GM19467 (cell line): Measurements from ENCODE around the gene YIF1B.

Source experiments
- ATAC-seq: cut with Tn5 transposase; IDR thresholded peaks from one replicate; pipeline ENCODE4 v1.9.1; 2021; ENCODE audit warnings: mild to moderate bottlenecking, moderate library complexity; ENCODE audit not compliant: unreplicated experiment

YIF1B gene

GRCh38 chr19:38335949-38336637 is 20.3 kb upstream of the YIF1B start:
- ATAC-seq, result peak; percentile 69

- no peak for ATAC-seq
These were observed 17.5 kb upstream of the YIF1B start for GRCh38 chr19:38333245-38333644.

DNA sequence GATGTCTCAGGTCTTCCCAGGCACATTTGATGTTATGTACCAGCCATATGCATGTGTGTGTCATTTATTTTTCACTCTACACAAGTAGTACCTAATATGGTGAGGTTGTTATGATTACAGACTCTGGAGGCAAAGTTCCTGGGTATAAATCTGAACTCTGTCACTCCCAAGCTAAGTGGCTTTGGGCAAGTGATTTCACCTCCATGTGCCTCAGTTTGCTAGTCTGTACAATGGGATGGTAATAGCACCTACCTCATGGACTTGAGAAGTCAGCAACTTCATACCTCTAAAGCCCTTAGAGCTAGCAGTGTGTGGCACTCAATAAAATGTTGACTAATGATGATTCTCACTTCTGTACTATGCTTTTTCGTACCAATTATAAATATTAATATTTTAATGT is 16.0 kb upstream of the YIF1B start:
- no peak for ATAC-seq

DNA sequence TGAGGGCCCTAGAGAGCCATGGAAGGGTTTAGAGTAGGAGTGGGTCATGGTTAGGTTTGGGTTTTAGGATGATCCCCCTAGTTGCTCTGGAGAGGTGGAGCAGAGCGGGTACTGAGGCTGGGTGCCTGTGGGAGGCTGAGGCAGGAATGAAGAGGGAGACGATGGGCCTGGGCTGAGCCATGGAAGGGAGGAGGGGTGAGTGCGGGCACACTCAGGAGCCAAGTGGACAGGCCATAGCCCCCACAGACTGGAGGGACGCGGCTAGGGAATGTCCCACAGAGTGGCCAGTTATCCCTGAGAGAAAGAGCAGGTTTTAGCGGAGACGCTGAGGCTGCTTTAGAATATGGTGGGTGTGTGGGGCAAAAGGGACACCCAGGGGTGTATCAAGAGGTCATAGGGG is 13.9 kb upstream of the YIF1B start:
- ATAC-seq, result no peak

- no peak for ATAC-seq
These were observed 10.8 kb upstream of the YIF1B start for GRCh38 chr19:38326591-38326990.

DNA sequence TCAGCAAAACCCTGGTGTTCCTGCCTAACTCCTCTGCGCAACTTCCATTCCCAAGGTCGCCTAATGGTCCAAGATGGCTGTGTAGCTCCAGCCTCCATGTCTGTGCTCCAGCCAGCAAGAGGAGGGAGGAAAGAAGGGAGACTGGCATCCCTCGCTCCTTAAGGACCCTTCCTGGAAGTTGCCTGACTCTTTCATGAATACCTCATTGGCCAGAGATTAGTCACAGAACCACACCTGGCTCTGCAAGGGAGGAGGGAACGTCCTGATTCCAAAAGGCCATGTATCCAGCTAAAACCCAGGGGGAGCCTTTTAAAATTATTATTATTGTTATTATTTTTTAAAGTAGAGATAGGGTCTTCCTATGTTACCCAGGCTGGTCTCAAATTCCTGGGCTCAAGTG is 8.7 kb upstream of the YIF1B start:
- no peak for ATAC-seq

DNA sequence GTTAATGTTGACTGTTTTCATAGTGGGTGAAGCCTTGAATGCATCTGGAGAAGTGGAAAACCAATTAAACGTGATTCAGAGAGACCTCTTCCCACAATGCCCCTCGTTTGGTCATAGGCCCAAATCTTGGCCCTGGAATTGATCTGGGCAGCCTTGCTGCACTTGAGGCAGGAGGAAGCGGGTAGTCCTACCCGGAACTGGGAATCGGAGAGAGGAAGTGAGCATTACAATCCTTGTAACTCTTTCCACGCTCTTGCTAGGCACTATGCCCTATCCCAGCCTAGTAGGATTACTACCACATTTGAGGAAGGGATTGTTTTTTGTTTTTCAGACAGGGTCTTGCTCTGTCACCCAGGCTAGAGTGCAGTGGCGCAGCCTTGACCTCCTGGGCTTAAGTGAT is 7.5 kb upstream of the YIF1B start:
- no peak for ATAC-seq

DNA sequence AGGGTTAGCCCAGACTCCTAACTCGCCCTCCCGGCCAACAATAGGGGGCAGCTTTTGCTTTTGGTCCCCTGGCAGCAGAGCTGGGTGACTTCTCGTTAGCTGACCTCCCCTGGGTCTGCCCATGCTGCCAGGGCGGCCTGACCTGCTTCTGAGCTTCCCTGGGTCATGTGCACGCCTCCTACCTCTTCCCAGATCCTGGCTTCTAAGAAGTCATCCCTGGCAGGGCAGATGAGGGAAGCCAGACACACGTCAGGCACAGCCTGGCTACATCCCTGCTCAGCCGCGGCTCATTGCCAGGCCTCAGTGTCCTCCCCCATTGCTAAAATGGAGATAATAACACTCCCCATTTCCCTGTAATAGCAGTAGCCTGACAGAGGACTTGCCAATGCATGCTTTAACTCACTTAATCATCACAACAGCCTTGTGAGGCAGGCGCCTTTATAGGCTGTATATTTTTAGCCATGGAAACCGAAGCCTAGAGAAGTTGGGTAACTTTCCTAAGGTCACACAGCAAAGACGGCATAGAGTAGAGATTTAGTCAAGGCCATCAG is 6.0 kb upstream of the YIF1B start:
- ATAC-seq, result no peak

- ATAC-seq, result no peak
These were observed 5.2 kb upstream of the YIF1B start for GRCh38 chr19:38320969-38321339.

DNA sequence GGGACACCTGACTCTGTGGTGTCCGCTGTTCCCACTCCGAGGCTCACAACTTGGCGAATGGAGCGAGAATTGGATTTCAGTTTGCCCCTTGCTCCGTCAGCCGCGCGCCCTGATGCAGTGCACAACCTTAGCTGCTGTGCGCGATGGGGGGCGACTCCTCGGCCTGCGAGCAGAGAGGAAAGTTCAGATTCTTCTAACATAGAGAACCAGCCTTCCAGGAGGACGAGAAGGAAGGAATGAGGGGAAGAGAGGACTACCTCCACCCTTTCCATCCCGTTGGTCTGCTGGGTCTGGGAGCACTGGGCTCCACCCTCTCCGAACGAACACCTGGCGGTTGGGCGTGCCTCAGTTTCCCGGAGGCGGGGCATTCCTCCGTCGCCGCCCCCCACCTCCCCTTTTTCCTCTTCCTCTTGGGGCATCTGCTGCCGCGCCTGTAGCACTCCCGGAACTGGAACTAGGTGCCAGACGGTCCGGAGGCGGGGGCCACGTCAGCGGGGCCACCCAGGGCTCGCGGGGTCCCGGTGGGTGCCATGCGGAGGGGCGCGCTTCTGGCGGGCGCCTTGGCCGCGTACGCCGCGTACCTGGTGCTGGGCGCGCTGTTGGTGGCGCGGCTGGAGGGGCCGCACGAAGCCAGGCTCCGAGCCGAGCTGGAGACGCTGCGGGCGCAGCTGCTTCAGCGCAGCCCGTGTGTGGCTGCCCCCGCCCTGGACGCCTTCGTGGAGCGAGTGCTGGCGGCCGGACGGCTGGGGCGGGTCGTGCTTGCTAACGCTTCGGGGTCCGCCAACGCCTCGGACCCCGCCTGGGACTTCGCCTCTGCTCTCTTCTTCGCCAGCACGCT is 3.9 kb upstream of the YIF1B start, which contains the start of gene KCNK6:
Gene KCNK6 (plus strand): TSS at position 425 of the 838 bp plus-strand sequence. CDS start 106 bp downstream, at position 531.
- no peak for ATAC-seq

GRCh38 chr19:38318660-38319059 is 2.9 kb upstream of the YIF1B start:
- ATAC-seq, result no peak

DNA sequence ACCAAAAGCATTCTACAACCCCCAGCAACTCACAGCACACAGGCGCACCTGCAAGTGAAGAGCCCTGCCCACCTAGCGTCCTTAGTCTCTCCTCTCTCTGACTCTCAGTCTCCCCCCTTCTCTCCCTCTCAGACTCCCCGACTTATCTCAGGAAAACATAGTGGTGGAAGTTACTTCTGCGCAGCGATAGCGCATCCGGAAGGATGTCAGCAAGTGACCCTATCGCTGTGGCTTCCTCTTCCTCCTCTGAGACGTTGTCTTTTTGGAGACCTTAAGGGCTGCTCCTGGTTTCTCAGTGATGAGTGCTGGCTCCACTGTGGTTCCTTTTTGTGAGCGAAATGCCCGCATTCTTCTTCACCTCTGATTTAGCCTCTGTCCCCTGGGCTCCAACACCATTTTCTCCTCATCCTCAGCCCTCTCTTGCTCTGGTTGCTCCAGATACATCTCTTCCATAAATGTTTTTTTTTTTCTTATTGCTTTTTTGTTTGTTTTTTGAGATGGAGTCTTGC is 1.4 kb upstream of the YIF1B start:
- no peak for ATAC-seq

- ATAC-seq, result no peak
These were observed 825 bp upstream of the YIF1B start for GRCh38 chr19:38316477-38317067.

GRCh38 chr19:38310986-38311385 is 4.8 kb downstream of the YIF1B start:
- no peak for ATAC-seq

- no peak for ATAC-seq
These were observed 5.5 kb downstream of the YIF1B start for GRCh38 chr19:38310279-38310670.

GRCh38 chr19:38309615-38310278 is 6.0 kb downstream of the YIF1B start:
- no peak for ATAC-seq

DNA sequence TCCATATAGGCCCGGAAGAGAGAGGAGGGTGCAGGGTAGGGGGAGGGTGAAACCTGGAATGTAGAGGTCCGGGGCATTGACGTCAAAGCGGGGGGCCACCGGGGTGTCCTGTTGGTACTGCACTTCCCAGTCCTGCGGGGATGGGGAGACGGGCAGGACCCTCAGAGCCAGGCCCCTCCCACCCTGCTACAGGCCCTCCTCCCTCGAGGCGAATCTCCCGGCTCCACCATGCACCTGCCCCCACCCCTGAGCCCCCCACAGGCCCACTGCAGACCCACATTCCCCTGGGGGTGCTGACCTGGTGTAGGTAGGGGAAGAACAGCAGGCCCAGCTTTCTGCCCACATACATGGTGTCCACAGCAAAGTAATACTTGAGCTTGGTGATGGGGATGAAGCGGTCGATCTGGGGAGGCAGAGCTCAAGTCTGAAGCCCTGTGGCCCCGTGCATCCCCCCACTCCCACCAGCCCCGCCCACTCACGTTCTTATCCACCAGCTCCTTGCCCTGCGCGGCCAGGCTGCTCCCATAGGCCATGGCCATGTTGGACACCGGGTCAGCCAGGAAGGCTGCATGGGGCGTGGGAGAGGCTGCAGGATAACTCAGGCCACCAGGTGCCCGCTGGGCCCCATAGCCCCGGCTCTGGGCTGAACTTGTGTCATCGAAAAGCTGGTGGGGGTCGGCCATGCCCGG is 6.7 kb downstream of the YIF1B start:
- no peak for ATAC-seq

GRCh38 chr19:38308006-38308766 is 7.6 kb downstream of the YIF1B start:
- no peak for ATAC-seq

DNA sequence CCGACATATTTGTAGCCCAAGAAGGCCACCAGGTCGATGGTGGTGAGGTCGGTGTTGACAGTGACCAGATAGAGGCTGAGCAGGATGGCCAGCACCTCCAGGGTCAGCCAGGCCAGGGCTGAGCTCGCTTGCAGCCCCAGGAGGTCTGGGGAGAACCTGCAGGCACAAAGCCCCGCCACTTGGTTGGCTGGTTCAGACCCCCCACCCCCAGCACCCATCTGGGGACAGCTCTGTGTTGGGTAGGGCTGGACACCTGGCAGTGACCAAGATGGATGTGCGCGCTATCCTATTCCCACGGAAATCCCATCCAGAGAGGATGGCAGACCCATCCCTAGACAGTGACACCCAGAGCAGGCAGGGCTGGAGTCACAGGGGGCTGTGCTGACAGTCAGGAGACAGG is 8.2 kb downstream of the YIF1B start:
- no peak for ATAC-seq

GRCh38 chr19:38307076-38307475 is 8.7 kb downstream of the YIF1B start:
- no peak for ATAC-seq
